HepG2 (cell line): ENCODE measurements around the gene TUBB2B. TPM values are rescaled to one million over a fixed set of nuclear protein-coding genes. Genes with fewer than 3 reads are reported as not detected.

Source experiments
- ARNTL ChIP-seq: sonication (generic); formaldehyde crosslinking; IDR thresholded peaks from 2 replicates; pipeline ENCODE4 v1.4.0; 2020; ENCODE audit warnings: mild to moderate bottlenecking, missing genetic modification reagents
- BCL3 ChIP-seq: sonication (generic); formaldehyde crosslinking; IDR thresholded peaks from 2 replicates; pipeline ENCODE4 v1.5.1; 2020; ENCODE audit warnings: mild to moderate bottlenecking, missing genetic modification reagents, moderate library complexity
- DNMT1 ChIP-seq: sonication (generic); formaldehyde crosslinking; IDR thresholded peaks from 2 replicates; pipeline ENCODE4 v1.5.1; 2020; ENCODE audit warnings: mild to moderate bottlenecking, missing genetic modification reagents
- FOXP4 ChIP-seq: sonication (generic); formaldehyde crosslinking; IDR thresholded peaks from 2 replicates; pipeline ENCODE4 v1.4.0; 2020; ENCODE audit warnings: missing genetic modification reagents
- NFE2L1 ChIP-seq: sonication (generic); formaldehyde crosslinking; IDR thresholded peaks from 2 replicates; pipeline ENCODE4 v1.4.0; 2020; ENCODE audit warnings: missing genetic modification reagents, mild to moderate bottlenecking, borderline replicate concordance
- RFXAP ChIP-seq: sonication (generic); formaldehyde crosslinking; IDR thresholded peaks from 2 replicates; pipeline ENCODE4 v1.4.0; 2020; ENCODE audit warnings: missing genetic modification reagents, borderline replicate concordance
- SIN3A ChIP-seq: IDR thresholded peaks from 2 replicates; pipeline ENCODE4 v1.6.1; 2011; ENCODE audit warnings: low read depth, mild to moderate bottlenecking, control low read depth, low read length, borderline replicate concordance
- ZEB1 ChIP-seq: IDR thresholded peaks from 2 replicates; pipeline ENCODE4 v1.6.1; 2012; ENCODE audit warnings: mild to moderate bottlenecking, low read depth, inconsistent platforms; ENCODE audit not compliant: insufficient replicate concordance
- ZMYM2 ChIP-seq: sonication (generic); formaldehyde crosslinking; IDR thresholded peaks from 2 replicates; pipeline ENCODE4 v1.8.0; 2022; ENCODE audit warnings: mild to moderate bottlenecking, missing genetic modification reagents
- ZNF274 ChIP-seq: sonication (generic); formaldehyde crosslinking; IDR thresholded peaks from 2 replicates; pipeline ENCODE4 v1.5.1; 2020; ENCODE audit warnings: mild to moderate bottlenecking, missing genetic modification reagents
- ZNF354B ChIP-seq: sonication (generic); formaldehyde crosslinking; IDR thresholded peaks from 2 replicates; pipeline ENCODE4 v1.8.0; 2022; ENCODE audit warnings: mild to moderate bottlenecking, missing genetic modification reagents
- ZNF574 ChIP-seq: sonication (generic); formaldehyde crosslinking; IDR thresholded peaks from 2 replicates; pipeline ENCODE4 v1.4.0; 2020; ENCODE audit warnings: missing genetic modification reagents
- ZNF687 ChIP-seq: sonication (generic); formaldehyde crosslinking; IDR thresholded peaks from 2 replicates; pipeline ENCODE4 v1.5.1; 2020; ENCODE audit warnings: mild to moderate bottlenecking, missing genetic modification reagents, moderate library complexity
- ZNF747 ChIP-seq: sonication (generic); formaldehyde crosslinking; IDR thresholded peaks from 2 replicates; pipeline ENCODE4 v1.8.1; 2023; ENCODE audit warnings: missing genetic modification reagents, mild to moderate bottlenecking, borderline replicate concordance
- polyA plus RNA-seq, 8 experiments: library from polyadenylated mRNA; depleted of rRNA in 3 of 8; stranded (reverse) in 7 of 8; unstranded in 1 of 8; fragments of >200 nt; fragmentation: Illumina TruSeq in 4 of 8; extraction: Trizol in 4 of 8; gene quantifications; 2 replicates each; pipeline versions ENCODE4 v1.2.1 to v1.2.3, GENCODE V29; 2011 to 2016; ENCODE audit warnings: low read depth in 4 of 8, missing spikeins in 1 of 8, mixed read lengths in 1 of 8; ENCODE audit not compliant: insufficient read depth in 1 of 8
- total RNA-seq, 5 experiments: library from RNA; depleted of rRNA; stranded (reverse); fragments of >200 nt; fragmentation: Illumina TruSeq; extraction: Trizol; gene quantifications; 2 replicates each; pipeline ENCODE4 v1.2.3, GENCODE V29; 2016; ENCODE audit warnings: low read depth in 1 of 5

Gene TUBB2B
- total and polyA plus RNA-seq, 2 of the 13 experiments (the other 11 are each of a cell fraction or from before 2014, with no cell fraction given), result 10.3 to 23.6 TPM

GRCh38 chr6:3195695-3196497 is 31.6 kb downstream of the TUBB2B start (continued):
- peak; percentile 26; the same call in 1 of the 2 replicates for TF ChIP-seq RFXAP (CRISPR knock-in tag)
- TF ChIP-seq ZNF574 (CRISPR knock-in tag), result no peak
- peak; percentile 80; the same call in 1 of the 2 replicates for TF ChIP-seq ZMYM2 (CRISPR knock-in tag)
- TF ChIP-seq ZEB1, result no peak
- TF ChIP-seq SIN3A, result peak; percentile 81; the same call in 1 of the 2 replicates
- TF ChIP-seq ZNF687 (CRISPR knock-in tag), result peak; percentile 81
- no peak for TF ChIP-seq DNMT1 (CRISPR knock-in tag)
- peak; percentile 73; the same call in 1 of the 2 replicates for TF ChIP-seq BCL3 (CRISPR knock-in tag)
- TF ChIP-seq FOXP4 (CRISPR knock-in tag), result peak; percentile 43; the same call in 1 of the 2 replicates
- no peak for TF ChIP-seq ARNTL (CRISPR knock-in tag)
- no peak for TF ChIP-seq NFE2L1
- TF ChIP-seq ZNF354B (CRISPR knock-in tag), result no peak; the same call in 1 of the 2 replicates
- peak; percentile 47 for TF ChIP-seq ZNF274
- no peak for TF ChIP-seq ZNF747 (CRISPR knock-in tag)
